ENCODE data around the gene VAC14.

Gene VAC14

DNA sequence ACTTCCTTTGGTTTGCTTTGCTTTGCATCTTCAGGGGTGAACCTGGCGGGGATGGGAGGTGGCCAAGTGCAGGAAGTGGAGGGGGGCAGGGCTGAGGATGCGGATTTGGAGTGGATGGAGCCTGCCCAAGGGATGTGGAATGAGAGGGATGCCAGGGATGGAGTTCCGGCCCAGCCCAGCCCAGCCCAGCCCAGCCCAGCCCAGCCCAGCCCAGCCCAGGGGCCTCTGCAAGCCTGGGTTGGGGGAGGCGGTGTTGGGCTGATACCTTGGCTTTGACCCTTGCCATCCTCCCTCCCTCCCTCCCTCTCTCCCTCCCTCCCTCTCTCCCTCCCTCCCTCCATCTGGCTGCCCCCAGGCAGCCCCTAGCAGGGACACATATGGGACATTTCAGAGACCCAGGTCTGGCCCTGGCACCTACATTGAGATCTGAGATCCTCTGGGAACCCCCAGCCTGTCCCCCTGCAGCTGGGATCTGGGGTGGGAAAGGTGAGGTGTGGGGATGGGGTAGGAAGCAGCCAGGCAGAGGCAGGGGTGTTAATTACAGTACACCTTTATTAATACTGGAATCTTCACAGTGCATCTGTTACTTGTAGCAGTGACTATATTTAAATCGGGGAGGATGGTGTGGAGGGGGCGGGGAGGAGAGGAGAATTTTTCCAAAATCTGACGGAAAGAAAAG lies 140.1 kb downstream of the VAC14 start:
- TF ChIP-seq, protein P1, sequence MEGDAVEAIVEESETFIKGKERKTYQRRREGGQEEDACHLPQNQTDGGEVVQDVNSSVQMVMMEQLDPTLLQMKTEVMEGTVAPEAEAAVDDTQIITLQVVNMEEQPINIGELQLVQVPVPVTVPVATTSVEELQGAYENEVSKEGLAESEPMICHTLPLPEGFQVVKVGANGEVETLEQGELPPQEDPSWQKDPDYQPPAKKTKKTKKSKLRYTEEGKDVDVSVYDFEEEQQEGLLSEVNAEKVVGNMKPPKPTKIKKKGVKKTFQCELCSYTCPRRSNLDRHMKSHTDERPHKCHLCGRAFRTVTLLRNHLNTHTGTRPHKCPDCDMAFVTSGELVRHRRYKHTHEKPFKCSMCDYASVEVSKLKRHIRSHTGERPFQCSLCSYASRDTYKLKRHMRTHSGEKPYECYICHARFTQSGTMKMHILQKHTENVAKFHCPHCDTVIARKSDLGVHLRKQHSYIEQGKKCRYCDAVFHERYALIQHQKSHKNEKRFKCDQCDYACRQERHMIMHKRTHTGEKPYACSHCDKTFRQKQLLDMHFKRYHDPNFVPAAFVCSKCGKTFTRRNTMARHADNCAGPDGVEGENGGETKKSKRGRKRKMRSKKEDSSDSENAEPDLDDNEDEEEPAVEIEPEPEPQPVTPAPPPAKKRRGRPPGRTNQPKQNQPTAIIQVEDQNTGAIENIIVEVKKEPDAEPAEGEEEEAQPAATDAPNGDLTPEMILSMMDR (IDR thresholded peaks at IDR 0.05), result no peak

GRCh38 chr16:70659953-70660671 lies 140.8 kb downstream of the VAC14 start:
- TF ChIP-seq, protein P1 (IDR thresholded peaks at IDR 0.05), result no peak

DNA sequence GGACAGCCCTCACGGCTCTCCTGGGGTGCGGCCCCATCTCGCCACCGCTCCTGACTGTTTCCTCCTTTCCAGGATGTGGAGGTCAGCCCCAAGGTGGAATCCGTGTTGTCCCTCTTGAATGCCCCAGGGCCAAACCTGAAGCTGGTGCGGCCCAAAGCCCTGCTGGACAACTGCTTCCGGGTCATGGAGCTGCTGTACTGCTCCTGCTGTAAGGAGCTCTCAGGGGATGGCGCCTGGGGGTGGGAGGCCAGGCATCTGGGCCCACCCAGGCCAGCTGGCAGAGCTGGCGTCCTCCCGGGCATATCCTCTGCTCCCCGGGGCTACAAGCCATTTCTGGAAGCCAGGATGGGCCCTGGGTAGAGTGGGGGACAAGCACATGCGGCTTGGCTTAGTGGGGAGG lies 141.4 kb downstream of the VAC14 start:
- TF ChIP-seq, protein P1 (IDR thresholded peaks at IDR 0.05), result no peak

DNA sequence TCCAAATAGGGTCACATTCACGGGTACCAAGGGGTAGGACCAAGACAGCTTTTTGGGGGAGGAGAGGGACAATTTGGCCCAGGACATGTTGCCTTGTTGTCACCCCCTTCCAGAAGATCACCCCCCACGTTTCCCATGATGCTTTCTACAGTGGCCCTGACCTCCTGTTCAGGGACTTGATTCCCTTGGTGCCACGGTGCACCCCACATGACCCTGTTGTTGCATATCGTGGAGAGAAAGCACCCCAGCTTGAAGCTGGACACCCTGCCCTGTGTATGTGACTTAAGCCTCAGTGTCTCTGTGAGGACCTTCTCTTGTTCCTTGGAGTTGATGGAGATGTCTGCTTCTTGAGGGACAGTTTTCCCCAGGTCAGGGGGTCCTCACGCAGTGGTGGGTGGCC lies 142.0 kb downstream of the VAC14 start:
- TF ChIP-seq, protein P1 (IDR thresholded peaks at IDR 0.05), result no peak

DNA sequence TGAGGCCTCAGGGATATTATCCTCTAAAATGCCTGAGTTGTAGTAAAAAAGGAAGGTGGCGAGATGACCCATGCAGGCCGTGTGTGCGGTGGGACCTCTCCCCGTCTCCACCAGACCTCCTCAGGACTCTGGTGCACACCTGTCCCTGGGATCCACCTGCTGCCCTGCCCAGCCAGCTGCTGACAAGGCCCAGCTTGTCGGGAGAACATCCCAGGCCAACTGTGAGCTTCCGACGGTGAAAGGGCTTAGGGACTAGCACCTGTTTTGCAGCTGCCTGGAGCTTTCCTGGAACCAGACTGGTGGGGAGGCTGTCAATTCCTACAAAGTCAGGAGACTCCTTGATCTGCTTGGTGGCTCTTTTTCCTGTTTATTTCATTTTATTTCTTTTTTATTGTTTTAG lies 143.0 kb downstream of the VAC14 start:
- TF ChIP-seq, protein P1 (IDR thresholded peaks at IDR 0.05), result no peak

DNA sequence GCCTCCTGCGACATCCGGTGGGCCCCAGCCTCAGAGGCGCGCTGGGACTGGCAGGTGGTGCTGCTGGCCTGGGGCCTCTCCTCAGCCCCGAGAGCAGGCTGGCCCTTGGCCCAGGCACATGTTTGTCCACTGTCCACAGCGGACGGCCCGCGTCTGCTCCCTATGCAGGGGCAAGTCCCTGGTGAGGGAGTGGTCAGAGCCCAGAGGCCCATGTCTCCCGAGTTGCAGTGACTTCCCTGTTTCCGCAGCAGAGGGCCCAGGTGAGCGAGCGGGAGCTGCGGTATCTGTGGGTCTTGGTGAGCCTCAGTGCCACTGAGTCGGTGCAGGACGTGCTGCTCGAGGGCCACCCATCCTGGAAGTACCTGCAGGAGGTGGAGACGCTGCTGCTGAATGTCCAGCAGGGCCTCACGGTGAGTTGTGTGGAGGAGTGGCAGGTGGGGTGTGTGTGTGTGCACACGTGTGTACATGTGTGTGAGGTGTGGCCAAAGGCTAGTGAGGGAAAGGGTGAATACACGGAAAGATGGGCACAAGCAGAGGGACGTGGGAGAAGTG lies 144.2 kb downstream of the VAC14 start:
- TF ChIP-seq, protein P1 (IDR thresholded peaks at IDR 0.05), result no peak

- TF ChIP-seq, protein P1 (IDR thresholded peaks at IDR 0.05), result no peak
Measured at GRCh38 chr16:70656065-70656711, 144.8 kb downstream of the VAC14 start.
